GM12873 (cell line): ENCODE results near the gene ZNRF1.

Experiments
- CTCF ChIP-seq: IDR thresholded peaks from 2 replicates; pipeline ENCODE4 v1.5.1; 2012; ENCODE audit warnings: low read depth, mild to moderate bottlenecking, moderate library complexity, low read length, control low read depth; ENCODE audit not compliant: insufficient read depth; ENCODE audit errors: missing control alignments

Gene ZNRF1

GRCh38 chr16:75058806-75059205 is 60.0 kb downstream of the ZNRF1 start:
- no peak for TF ChIP-seq CTCF

GRCh38 chr16:75059411-75059810 is 60.6 kb downstream of the ZNRF1 start:
- TF ChIP-seq CTCF, result no peak

GRCh38 chr16:75060723-75061122 is 61.9 kb downstream of the ZNRF1 start:
- no peak for TF ChIP-seq CTCF

GRCh38 chr16:75061669-75062068 is 62.8 kb downstream of the ZNRF1 start:
- TF ChIP-seq CTCF, result no peak

- no peak for TF ChIP-seq CTCF
These were observed 63.5 kb downstream of the ZNRF1 start for GRCh38 chr16:75062135-75062975.

- TF ChIP-seq CTCF, result no peak
These were observed 64.1 kb downstream of the ZNRF1 start for GRCh38 chr16:75062976-75063346.

GRCh38 chr16:75063549-75064088 is 64.8 kb downstream of the ZNRF1 start:
- no peak for TF ChIP-seq CTCF
